TTC549 (cell line): Measurements from ENCODE around the gene LRRC73.
"Not testable (repeated sequence)": the region's sequence is repeated elsewhere in the genome, so short reads cannot be mapped to it uniquely, and the experiment has no call there.

Experiments
- FAIRE-seq: peaks from 2 replicates; lab custom pipeline; 2012; peaks lifted over from hg19 to GRCh38; lab: Jason Lieb, UNC

LRRC73 gene

DNA sequence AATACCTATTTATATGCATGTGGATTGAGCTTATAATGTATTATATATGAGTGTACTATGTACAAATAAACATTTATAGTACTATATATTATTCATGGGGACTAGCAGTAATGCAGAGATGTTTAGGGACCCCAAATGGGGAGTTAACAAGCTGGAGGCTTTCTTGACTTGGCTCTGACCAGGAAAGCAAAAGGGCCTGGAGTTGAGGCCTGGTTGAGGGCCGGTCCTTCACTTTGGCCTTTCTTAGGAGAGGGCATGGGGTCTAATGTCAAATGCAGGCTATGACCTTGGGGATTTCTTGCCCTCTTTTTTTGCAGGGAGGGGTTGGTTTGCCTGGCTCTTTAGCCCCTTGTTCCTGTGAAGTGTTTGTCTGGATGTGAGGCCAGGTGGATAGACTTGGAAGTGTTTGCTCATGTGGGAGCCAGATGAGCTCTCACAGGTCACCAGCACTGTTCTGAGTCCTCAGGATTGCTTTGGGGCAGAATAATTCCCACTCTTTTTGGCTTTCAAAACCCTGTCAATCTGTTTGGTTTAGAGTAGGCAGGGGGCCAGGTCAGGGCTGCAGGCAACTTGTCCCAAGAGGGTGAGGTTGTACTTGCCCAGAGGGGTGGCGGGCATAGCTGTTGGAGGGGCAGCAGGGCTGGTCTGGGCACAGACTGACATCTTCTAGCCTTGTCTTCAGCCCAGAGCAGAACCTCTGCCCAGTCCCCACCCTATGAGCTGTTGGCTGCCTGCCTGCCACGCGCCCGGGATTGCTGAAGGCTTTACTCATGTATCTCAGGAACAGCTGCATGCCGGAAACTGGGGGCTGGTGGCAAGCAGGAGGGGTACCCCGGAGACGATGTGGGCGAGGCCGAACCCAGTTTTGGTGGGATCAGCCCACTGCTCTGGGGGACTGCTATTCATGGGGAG lies 18.1 kb downstream of the LRRC73 start:
- FAIRE-seq: no peak

DNA sequence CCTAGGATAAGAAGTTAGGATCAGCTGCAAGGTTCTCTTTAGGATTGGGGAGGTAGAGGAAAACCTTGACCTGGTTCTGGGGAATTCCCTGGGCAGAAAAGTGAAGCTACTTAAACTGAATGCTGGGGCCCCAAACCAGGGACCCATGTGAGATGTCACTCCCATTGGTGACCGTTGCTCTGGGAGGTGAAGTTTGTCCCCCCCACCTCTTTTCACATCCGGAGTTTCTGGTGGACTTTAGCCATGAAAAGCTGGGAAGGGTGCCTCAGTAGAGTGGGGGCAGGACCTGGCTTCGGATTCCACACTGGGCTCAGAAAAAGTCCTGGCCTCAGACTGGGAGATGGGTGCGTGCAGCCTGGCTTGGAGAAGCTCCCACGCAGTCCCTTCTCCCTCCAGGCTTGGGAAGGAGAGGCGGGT lies 19.6 kb downstream of the LRRC73 start:
- FAIRE-seq: no peak

DNA sequence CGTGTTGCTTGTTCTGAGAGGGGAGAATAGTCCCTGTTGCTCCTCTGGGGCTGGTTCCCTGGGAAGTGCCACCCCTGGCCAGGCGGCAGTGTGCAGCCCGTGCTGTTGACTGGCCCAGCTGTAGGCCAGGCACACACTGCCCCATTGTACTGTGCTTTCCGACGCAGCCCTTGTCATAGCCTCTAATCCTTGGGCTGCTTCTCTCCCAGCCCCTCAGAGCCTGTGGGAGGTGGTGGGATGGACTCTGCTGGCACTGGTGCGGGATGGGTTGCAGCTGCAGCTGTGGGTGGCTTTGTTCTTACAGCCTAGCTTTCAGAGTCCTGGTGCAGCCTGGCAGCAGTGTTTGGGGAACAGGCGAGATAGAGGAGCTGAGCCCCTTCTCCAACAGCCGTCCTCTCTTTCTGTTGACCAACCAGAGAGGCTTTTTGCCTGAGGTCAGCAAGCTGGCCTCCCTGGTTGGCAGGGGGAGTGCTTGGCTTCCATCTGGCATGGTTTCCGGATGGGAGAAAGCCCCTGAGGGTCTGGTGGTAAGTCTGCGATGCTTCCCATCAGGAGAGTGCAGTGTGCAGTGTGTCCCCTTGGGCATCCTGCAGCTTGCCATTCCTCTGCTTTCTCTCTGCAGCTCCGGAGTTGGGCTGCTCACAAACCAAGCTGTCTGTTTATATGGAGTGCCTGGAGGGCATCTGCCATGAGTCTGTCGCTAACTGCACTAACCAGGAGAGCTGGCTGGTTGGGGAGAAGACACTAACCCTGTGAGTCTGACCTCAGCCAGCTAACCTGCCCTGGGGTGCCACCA lies 20.7 kb downstream of the LRRC73 start:
- FAIRE-seq: no peak

DNA sequence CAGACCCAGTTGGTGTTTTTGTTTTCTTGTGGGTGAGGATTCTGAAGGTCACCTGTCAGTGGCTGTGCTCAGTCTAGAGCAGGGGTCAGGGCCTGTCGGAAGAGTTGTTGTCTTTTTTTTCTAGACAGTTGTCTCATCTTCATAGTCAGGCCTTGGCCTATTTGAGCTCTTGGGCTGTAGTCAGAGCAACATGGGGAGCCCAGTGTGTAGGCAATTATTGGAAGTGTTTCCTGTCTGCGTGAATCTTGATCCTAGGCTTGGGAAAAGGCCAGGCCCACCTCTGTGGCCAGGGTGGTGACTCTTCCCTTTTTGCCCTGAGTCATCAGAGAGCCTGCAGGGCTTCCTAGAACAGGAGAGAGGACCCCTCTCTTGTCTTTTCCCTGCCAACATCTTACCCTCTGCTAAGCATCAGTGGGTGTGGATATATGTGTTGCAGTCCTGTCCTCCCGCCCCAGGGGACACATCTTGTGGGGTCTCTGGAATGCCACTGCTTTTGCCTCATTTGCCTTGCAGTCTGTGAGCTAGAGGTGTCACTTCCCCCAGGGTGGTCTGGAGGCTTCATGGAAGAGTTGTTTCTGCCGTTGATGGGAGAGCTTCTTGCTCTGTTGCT lies 21.4 kb downstream of the LRRC73 start:
- FAIRE-seq: no peak

DNA sequence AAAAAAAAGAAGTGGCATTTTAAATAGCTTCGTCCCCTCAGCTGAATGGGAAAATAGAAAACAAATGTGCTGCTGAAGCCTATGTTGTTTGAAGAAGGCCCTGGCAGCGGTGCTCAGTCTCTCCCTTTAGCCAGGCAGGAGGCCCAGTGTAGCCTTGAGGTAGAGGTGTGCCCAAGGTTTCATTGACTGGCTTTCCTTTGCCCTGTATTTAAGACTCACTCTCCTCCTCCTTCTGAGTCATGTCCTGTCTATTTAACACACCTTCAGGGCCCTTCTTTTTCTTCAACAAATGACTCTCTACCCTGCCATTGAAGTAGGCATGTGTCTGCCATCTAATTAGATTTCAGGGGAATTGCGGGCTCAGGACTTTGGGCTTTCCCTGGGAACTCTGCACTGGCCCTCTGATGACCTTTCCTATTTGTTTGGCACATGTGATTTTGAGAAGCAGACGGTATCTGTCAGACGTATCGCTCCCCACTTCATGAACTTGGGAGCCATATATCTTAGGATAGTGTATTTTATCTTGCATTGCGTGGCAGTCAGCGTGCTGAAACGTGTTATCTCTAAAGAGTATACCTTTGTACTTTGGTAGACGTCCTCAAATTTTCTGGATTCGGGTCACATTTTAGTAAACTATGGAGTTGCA lies 28.4 kb downstream of the LRRC73 start:
- no peak for FAIRE-seq

DNA sequence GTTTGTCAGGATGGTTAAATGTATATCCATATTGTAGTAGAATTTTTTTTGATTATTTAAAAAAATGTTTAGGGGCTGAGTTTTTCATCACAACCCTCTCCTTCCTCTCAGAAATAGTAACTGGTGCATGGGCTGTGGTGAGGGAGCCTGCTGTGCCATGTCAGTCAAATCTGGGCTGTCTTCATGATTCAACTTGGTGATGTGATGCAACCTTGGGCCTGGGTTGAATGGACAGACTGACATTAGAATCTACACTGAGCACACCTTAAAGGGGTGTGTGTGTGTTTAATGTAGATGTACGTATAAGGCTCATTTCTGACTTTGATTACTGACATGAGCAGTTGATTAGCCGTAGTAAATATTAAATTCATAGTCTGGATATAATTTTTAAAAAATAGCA lies 29.1 kb downstream of the LRRC73 start:
- no peak for FAIRE-seq

DNA sequence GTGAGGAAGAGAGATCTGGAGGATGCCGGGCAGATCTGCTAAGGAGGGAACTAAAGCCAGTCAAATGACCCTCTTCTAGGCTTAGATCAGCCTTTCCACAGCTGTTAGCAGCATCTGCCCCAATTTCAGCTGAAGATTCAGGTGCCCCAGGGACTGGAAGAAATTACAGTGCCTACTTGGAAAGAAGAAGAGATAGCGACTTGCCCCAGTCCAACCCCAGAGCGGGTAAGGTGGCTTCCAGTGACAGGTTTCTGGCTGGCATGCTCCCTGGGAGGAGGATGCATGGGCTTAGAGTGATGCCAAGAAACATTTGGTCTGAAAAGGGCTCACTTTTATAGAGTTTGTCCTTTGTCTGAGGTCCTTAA lies 32.2 kb downstream of the LRRC73 start:
- no peak for FAIRE-seq

DNA sequence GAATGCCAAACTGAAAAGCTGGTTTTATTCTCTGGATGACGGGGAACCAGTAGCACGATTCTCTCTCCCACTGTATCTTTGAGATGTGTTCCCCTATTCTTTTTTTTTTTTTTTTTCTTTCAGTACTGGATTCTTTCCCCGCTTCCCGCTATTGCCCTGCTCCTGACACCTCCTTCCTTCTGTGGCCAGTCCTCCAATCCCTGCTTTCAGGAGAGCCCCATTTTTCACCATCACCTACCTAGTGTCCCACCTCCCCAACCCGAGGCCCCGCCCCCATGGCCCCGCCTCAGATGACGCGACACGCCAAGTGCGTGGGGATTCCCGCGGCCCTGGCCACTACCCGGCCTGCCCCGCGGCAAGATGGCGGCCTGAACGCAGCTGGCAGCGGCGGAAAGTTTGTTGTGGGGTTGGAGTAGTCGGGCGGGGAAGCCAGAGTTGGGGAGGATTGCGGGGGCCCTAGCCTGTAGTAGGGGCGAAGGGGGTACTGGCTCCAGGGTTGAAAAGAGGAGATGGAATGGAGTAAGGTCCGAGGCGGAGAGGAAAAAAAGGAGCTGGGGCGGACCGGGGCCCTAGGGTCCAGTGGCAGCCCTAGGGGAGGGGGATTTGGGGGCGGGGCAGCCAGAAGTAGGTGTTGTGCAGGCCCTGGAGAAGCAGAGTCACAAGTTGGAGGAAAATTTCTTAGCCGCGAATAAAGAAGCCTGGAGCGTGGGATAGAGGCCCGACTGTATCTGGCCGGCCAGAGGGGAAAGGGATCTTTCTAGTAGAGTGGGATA lies 32.7 kb downstream of the LRRC73 start, which contains the start of gene TJAP1:
Gene TJAP1, plus strand, starts transcription at position 336 of the 773 bp plus-strand sequence. CDS start 21,432 bp downstream, outside the sequence.
- peak; percentile 17 for FAIRE-seq

DNA sequence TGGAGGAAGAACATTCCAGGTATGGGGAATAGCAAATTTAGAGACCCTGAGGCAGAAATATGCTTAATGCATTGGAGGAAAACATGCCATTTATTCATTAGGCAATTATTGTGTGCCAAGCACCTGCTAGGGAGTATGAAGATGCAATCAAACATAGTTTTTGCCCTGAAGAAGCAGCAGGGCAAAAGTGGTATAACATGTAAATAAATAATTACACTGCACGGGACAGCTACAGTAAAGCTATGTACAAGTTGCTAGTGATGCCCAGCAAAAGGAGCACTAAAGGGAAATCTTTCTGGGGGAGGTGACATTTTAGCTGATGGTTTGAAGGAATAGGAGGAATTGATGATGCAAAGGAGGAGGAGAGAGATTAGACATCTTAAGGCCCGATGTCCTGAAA lies 33.4 kb downstream of the LRRC73 start:
- FAIRE-seq: no peak

DNA sequence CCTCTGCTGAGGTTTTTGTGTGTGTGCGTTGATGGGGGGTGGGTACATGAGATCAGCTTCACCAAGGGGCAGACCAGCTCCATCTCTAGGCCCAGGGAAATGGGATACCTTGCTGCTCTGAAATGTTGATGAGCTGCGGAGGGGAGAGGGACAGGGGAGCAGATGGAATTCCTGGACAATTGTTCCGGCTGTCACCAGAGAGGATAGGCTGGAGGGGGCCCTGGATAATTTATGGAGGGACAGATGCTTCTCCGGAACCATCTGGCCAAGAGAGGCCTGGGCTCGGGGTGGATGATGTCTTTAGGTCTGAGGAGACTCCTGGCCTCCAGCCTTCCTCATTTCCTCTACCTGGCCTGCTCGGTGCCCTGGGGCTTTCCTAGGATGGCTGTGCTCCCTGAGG lies 34.6 kb downstream of the LRRC73 start:
- no peak for FAIRE-seq

DNA sequence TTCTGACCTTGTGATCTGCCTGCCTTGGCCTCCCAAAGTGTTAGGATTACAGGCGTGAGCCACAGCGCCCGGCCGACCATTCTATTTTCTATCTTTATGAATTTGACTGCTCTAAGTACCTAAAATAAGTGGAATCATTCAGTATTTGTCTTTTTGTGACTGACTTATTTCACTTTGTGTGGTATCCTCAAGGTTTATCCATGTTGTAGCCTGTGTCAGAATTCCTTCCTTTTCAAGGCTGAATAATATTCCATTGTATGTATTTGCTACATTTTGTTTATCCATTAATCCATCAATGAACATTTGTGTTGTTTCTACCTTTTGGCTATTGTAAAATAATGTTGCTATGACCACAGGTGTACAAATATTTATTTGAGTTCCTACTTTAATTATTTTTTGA lies 37.6 kb downstream of the LRRC73 start:
- FAIRE-seq: no peak

DNA sequence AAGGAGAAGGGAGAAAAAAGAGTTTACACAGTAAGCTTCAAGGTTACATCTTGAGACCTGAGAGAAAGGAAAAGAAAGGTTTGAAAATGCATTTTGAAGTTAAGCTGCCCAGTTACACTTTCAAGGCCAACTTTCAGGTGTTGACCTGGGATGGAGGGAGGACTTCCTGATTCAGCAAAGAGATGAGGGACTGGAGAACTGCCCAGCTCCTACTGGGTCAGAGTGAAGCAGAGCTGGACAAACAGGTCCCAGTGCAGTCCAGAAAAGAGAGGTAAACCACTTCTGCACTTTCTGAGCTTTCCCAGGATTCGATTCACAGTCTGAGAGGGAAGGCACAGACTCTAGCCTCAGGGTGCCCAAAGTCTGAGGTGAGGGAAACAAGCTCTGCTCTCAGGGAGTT lies 38.7 kb downstream of the LRRC73 start:
- no peak for FAIRE-seq

DNA sequence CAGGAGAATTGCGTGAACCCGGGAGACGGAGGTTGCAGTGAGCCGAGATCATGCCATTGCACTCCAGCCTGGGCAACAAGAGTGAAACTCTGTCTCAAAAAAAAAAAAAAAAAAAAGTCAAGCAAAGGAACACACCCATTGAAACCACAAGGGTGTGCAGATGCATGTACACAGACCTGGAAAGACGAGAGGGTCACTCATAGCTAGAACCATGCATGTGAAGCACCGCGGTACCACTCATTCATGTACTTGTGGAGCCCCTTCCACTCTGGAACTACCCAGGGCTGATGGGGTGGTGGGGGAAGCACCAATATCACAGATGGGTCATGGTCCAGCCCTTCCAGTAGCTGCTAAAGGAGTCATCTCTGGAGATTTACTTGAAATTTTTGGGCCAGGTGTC lies 40.2 kb downstream of the LRRC73 start:
- no peak for FAIRE-seq

DNA sequence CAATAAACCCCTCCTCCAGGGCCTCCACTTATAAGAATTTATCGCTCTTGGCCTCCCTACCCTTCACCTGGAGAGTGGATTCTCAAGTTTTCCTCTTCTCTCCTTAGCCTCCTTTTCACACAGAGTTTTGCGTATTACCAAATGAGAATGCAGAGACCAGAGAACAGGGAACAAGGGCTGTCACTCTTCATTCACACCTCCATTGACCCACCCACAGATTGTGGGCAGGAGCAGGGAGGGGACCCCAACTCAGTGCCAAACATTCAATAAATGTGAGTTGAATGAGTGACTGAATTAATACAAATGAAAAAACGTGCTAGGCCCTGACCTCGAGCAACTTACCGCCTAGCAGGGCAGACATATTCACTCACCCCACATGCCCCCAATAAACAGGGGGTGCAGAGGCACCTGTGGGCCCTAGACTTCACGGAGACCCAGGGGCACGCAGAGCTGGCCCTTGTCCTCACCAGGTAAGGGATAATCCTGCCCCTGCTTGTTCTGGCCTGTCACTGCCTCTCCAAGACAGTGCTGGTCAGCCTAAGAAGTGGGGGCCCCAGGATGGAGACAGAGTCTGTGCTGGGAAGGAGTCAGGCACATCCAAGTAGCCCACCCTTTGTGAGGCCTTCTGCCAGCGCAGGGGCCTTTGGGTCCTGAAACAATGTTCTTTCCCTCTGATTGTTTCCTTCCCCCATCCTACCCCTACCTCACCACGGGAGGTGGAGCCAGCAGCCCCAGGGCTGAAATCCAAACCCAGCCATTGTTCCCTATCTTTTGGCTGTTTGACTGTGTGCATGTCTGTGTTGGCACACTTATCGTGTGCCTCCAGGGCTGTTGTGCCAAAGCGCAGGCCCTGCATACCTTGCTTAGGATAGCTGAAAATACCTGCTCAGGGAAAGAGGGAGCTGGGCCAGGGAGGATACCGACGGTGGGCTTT lies 41.1 kb downstream of the LRRC73 start:
- FAIRE-seq: no peak

DNA sequence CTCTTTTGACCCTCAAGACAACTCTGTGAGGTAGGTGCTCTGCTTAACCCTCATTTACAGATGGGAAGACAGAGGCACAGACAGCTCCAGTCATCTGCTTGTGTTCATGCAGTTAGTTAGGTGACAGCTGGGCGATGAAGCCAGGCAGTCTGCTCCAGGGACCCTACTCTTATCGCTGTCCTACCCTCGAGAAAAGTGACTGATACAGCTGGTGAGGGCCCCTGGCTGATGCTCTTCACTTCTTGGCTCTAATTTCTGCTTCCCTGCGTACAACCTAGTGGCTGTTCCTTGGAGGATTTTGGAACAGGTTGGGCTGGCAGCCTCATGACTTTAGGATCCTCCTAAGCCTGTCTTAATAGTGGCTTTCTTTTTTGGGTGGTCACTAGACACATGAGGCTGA lies 41.9 kb downstream of the LRRC73 start:
- FAIRE-seq: no peak

DNA sequence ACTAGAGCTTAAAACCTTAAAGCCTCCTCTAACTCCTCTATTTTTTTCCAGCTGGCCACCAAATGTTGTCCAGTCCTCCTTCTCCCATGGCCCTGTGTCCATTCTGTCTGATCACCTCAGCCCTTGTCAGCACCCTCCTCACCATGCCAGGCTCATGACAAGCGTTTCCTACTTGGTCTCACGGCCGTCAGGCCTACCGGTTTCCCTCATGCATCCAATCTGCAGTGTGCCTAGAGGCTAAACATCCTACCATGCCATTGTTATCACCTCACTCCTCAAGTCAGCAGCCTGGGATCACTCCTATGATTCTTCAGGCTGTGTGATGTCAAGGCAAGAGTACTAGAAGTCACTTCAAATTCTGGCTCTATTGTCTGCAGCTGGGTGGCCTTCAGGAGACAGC lies 42.4 kb downstream of the LRRC73 start:
- FAIRE-seq: no peak

DNA sequence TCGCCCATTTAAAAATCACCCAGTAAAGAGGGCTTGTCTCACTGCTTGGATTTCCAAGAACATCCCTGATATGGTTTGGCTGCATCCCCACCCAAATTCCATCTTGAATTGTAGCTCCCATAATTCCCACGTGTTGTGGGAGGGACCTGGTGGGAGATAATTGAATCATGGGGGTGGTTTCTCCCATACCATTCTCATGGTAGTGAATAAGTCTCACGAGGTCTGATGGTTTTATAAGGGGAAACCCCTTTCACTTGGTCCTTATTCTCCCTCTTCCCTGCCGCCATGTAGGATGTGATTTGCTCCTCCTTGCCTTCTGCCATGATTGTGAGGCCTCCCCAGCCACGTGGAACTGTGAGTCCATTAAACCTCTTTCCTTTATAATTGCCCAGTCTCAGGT lies 42.9 kb downstream of the LRRC73 start:
- not testable (repeated sequence) for FAIRE-seq

DNA sequence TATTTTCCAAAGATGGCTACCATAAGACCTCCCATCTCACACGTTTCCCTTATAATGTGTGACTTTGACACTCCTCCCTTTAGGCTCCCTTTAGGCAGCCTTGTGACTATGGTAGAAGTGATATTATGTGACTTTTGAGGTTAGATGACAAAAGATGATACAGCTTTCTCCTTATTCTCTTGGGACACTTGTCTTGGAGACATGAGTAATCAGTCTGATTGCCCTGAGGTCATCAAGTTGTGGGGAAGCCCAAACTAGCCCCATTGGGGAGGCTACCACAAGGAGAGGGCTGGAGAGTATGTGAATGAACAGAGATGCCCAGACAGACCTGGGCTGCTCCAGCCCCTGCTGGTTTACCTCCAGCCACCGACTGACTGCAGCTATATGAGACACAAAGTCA lies 44.2 kb downstream of the LRRC73 start:
- no peak for FAIRE-seq

DNA sequence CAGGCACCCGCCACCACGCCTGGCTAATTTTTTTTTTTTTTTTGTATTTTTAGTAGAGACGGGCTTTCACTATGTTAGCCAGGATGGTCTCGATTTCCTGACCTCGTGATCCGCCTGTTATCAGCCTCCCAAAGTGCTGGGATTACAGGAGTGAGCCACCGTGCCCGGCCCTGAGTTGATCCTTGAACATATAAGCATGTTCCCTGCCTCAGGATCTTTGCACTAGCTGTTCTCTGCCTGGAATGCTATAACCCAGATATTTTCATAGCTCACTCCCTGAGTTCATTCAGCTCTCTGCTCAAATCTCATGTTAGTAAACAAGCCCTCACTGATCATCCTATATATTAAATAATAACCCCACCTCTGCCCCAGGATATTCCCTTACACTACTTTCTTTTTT lies 45.8 kb downstream of the LRRC73 start:
- no peak for FAIRE-seq

DNA sequence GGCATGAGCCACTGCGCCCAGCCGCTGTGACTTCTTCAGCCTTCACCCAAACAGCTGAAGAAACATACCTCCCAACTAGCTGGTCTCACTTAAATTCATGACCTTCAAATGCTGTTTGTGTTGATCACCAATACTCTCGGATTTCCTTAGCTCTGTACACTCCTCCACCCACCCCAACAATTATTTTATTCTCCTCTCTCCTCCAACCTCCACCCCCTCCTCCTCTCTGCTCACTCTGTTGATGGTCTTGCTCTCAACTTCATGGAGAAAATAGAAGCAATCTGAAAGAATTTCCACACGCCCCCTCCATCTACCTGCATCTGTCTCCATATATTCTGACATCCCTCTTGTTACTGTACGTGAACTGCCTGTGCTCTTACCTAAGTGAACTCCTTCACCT lies 48.2 kb downstream of the LRRC73 start:
- no peak for FAIRE-seq

DNA sequence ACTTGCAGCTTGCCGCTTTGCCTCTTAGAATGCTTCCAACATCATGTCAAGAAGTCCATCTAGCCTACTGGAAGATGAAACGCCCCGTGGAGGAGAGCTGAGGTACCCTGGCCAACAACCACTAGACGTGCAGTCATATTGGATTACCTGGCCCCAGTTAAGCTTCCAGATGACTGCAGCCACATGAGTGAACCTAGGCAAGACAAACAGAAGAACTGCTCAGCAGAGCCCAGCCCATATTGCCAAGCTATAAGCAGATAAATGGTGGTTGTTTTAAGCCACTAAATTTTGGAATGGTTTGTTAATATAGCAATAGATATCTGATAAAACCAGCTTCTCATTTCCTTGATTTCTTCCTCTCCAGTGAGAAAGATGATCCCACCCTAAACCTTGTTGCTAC lies 50.1 kb downstream of the LRRC73 start:
- FAIRE-seq: no peak
